ENCODE measurements around the gene UTP4. TPM values are rescaled to one million over a fixed set of nuclear protein-coding genes. Genes with fewer than 3 reads are reported as not detected.

UTP4 gene
- total RNA-seq, 1 donor from 2014 or later, result 13.3 TPM

- H3K27me3 Mint-ChIP-seq (ENCODE audit: insufficient read depth, low read depth), result peaks cover 3% of the 10 kb centered on the region
- H3K27ac ChIP-seq, result peak overlapping the region; percentile 20
- H3K9me3 ChIP-seq (ENCODE audit: low read depth), result no peaks in the 10 kb centered on the region
- H3K27me3 ChIP-seq, result no peaks in the 10 kb centered on the region
- peaks cover 4% of the 10 kb centered on the region for H3F3A ChIP-seq (ENCODE audit: low read depth)
- no peak for DNase-seq (ENCODE audit: low spot score)
- H3K4me3 Mint-ChIP-seq, result no peak overlapping the region
- TF ChIP-seq EZH2phosphoT487 (IDR thresholded peaks at IDR 0.05), result no peak
- no peak for TF ChIP-seq CTCF (IDR thresholded peaks at IDR 0.05)
- TF ChIP-seq EZH2 (IDR thresholded peaks at IDR 0.05), result no peak
- H2AFZ ChIP-seq (replicated peaks), result no peak overlapping the region
- H3K27ac Mint-ChIP-seq, result no peak overlapping the region
- peaks cover 6% of the 10 kb centered on the region for H3K79me2 ChIP-seq (ENCODE audit: low read depth)
- H3K9me3 Mint-ChIP-seq, result no peaks in the 10 kb centered on the region
- no peak overlapping the region for H3K4me2 ChIP-seq
- H3K4me3 ChIP-seq, result no peak overlapping the region
- peaks cover 35% of the 10 kb centered on the region for H3K36me3 Mint-ChIP-seq
- H3K4me1 Mint-ChIP-seq, result no peaks in the 10 kb centered on the region
- H3K4me1 ChIP-seq, result no peaks in the 10 kb centered on the region
- H4K20me1 ChIP-seq (ENCODE audit: low read depth), result peaks cover 39% of the 10 kb centered on the region
- no peak overlapping the region for H3K9ac ChIP-seq
- no peaks in the 10 kb centered on the region for H3K36me3 ChIP-seq
Observed at GRCh38 chr16:69116906-69117305, 15.5 kb upstream of the UTP4 start.

GRCh38 chr16:69118468-69118867 lies 14.0 kb upstream of the UTP4 start:
- Histone ChIP-seq H3K9me3 (ENCODE audit: low read depth) (no peaks in the 10 kb centered on the region), H3K27me3 (no peaks in the 10 kb centered on the region), H4K20me1 (ENCODE audit: low read depth) (peaks cover 31% of the 10 kb centered on the region), H3K79me2 (ENCODE audit: low read depth) (peaks cover 21% of the 10 kb centered on the region), H3K4me2 (no peak overlapping the region), H3K36me3 (no peaks in the 10 kb centered on the region), H2AFZ (replicated peaks) (no peak overlapping the region), H3K4me3 (no peak overlapping the region), H3F3A (ENCODE audit: low read depth) (peaks cover 4% of the 10 kb centered on the region), H3K4me1 (no peaks in the 10 kb centered on the region), H3K9ac (no peak overlapping the region), H3K27ac (no peak overlapping the region)
- peaks cover 5% of the 10 kb centered on the region for H3K27me3 Mint-ChIP-seq (ENCODE audit: insufficient read depth, low read depth)
- H3K4me1 Mint-ChIP-seq, result no peaks in the 10 kb centered on the region
- no peak for TF ChIP-seq CTCF (IDR thresholded peaks at IDR 0.05)
- peaks cover 37% of the 10 kb centered on the region for H3K36me3 Mint-ChIP-seq
- H3K27ac Mint-ChIP-seq, result no peak overlapping the region
- no peak overlapping the region for H3K4me3 Mint-ChIP-seq
- DNase-seq (ENCODE audit: low spot score), result no peak
- H3K9me3 Mint-ChIP-seq, result no peaks in the 10 kb centered on the region

GRCh38 chr16:69118994-69119393 lies 13.5 kb upstream of the UTP4 start:
- DNase-seq (ENCODE audit: low spot score), result no peak
- Histone ChIP-seq H3K79me2 (ENCODE audit: low read depth) (peaks cover 27% of the 10 kb centered on the region), H4K20me1 (ENCODE audit: low read depth) (peaks cover 33% of the 10 kb centered on the region), H2AFZ (replicated peaks) (no peak overlapping the region), H3K9ac (no peak overlapping the region), H3K36me3 (no peaks in the 10 kb centered on the region), H3K27ac (no peak overlapping the region), H3K4me1 (no peaks in the 10 kb centered on the region), H3K27me3 (no peaks in the 10 kb centered on the region), H3K4me2 (no peak overlapping the region), H3K4me3 (no peak overlapping the region), H3F3A (ENCODE audit: low read depth) (peaks cover 4% of the 10 kb centered on the region), H3K9me3 (ENCODE audit: low read depth) (no peaks in the 10 kb centered on the region)
- Mint-ChIP-seq H3K4me1 (no peaks in the 10 kb centered on the region), H3K9me3 (no peaks in the 10 kb centered on the region), H3K27ac (no peak overlapping the region), H3K27me3 (ENCODE audit: insufficient read depth, low read depth) (peaks cover 5% of the 10 kb centered on the region), H3K4me3 (no peak overlapping the region), H3K36me3 (peaks cover 38% of the 10 kb centered on the region)
- no peak for TF ChIP-seq EZH2 (IDR thresholded peaks at IDR 0.05)
- TF ChIP-seq CTCF (IDR thresholded peaks at IDR 0.05), result no peak
- TF ChIP-seq EZH2phosphoT487 (IDR thresholded peaks at IDR 0.05), result no peak
